HG03097 (cell line): ENCODE data around the gene PTGDS.

ENCODE experiments used
- ATAC-seq: cut with Tn5 transposase; IDR thresholded peaks from one replicate; pipeline ENCODE4 v1.9.1; 2021; ENCODE audit not compliant: unreplicated experiment, low FRiP score

Gene PTGDS

DNA sequence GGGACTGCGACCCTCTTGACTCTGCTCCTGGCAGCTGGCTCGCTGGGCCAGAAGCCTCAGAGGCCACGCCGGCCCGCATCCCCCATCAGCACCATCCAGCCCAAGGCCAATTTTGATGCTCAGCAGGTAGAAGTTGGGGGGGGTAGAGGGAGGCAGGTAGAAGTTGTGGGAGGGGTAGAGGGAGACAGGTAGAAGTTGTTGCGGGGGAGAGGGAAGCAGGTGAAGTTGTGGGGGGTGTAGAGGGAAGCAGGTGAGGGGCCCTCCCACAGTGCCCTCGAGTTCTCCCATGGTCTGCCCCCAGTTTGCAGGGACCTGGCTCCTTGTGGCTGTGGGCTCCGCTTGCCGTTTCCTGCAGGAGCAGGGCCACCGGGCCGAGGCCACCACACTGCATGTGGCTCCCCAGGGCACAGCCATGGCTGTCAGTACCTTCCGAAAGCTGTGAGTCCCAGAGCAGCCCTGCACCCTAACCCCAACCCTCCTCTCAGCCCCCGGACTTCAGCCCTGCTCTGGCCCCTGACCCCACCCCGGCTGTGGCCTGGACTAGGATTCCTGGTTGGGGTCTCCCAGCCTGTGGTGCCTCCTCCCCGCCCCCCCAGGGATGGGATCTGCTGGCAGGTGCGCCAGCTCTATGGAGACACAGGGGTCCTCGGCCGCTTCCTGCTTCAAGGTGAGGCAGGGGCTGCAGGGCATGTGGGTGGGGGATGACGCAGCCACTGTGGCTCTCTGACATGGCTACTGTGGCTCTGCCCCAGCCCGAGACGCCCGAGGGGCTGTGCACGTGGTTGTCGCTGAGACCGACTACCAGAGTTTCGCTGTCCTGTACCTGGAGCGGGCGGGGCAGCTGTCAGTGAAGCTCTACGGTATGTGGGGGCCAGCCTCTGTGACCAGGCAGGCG lies 31.7 kb upstream of the PTGDS start:
- ATAC-seq, result no peak

DNA sequence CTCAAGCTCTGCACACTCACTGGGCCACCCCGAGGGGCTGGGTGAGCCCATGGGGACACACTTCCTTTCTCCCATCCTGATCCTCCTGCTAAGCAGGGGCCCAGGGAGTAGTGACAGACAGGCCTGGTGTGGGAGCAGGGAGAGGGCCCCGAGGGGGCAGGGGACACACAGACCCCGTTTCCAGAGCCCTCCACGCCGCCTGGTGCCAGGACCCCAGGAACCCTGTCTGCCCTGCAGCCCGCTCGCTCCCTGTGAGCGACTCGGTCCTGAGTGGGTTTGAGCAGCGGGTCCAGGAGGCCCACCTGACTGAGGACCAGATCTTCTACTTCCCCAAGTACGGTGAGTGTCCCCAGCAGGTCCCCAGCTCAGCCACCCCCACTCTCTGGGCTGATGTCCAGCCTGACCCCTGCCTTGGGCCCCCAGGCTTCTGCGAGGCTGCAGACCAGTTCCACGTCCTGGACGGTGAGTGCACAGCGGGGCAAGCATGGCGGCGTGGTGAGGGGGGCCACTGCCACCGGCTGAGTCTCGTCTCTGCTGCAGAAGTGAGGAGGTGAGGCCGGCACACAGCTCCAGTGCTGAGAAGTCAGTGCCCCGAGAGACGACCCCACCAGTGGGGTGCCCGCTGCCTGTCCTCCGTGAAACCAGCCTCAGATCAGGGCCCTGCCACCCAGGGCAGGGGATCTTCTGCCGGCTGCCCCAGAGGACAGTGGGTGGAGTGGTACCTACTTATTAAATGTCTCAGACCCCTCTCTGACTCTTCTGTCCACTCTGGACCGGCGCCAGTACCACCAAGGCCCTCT lies 30.9 kb upstream of the PTGDS start:
- no peak for ATAC-seq

DNA sequence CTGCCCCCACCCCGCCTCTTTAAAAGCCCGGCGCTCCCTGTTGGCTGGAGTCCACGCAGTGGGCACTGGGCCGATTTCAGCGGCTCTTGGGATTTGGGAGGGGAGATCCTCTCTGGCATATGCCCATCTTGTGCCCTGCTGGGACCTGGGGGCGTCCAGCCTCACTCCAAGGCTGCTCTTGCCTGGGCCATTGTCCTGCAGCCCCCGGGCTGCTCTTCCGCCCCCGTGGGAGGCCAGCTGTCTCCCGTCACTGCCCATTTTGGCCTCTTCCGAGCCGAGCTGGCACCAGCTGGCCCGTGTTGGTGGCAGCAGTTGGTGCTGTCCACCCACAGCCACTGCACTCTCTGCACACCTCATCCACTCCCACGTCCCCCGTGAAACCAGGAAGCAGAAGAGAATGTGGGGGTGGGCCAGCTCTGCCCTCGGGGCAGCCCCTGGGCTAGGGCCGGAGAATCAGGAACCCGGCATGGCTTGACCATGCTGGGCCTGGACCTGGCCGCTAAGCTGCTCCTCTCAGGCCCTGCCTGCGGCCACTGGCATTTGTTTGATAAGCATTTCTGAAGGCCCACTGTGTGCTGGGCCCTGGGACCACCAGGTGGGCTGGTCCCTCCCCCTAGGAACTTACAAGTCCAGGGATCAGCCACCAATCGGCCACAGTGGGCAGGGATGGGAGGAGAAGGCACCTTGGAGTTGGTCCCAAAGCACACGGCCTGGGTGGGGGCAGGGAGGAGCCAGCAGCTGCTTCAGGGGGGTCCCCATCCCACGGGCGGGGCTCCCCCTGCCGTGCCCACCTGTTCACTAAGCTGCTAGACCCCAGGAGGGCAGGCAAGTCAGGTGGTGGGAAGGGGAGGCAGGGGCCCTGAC lies 30.0 kb upstream of the PTGDS start:
- no peak for ATAC-seq

DNA sequence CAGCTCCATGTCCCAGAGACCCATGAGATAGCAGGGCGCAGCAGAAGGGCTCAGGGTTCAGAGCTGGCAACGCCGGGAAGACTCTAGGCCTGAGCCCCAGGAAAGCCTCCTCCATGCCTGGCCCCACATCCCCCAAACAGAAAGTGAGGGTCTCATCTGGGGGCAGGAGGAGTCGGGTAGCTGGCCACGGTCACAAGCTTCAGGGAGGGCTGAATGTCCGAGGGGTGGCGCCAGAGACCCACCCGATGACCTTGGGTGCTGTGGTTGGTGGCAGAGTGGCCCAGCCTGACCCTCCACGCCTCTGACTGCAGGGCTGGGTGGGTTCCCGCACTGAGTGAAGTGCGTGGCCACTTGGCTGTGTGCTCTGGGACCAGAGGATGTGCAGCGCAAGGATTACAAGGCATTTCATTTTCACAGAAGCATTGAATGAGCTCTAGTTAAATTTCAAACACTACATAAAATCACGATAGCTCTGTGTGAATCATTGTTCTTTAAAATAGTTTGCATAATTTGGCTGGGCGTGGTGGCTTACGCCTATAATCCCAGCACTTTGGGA lies 29.3 kb upstream of the PTGDS start:
- ATAC-seq, result no peak

DNA sequence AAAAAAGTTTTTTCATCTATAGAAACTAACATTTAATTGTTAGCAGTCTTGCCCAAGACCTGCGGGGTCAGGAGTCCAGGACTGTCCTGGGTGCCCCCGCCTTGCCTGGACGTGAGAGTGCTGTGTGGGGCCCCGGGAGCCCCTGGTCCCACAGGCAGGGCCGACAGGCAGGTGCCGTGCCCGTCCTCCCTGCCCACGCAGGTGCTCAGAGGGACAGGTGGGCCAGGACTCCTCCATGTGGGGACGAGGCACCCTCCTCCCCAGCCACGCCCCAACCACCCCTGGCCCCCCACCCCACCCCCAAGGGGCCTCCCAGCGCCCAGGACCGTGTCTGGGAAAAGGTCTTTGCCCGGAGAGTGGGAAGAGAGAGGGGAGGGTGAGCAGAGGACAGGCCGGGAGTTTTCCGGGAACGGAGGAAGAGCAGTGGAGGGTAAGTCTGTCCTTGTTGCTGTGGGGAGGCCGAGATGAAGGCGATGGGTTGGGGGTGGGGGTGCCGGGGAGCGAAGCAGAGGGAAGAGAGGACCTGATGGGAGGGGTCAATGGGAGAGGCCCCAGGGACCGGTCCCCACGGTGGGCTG lies 28.0 kb upstream of the PTGDS start:
- no peak for ATAC-seq

DNA sequence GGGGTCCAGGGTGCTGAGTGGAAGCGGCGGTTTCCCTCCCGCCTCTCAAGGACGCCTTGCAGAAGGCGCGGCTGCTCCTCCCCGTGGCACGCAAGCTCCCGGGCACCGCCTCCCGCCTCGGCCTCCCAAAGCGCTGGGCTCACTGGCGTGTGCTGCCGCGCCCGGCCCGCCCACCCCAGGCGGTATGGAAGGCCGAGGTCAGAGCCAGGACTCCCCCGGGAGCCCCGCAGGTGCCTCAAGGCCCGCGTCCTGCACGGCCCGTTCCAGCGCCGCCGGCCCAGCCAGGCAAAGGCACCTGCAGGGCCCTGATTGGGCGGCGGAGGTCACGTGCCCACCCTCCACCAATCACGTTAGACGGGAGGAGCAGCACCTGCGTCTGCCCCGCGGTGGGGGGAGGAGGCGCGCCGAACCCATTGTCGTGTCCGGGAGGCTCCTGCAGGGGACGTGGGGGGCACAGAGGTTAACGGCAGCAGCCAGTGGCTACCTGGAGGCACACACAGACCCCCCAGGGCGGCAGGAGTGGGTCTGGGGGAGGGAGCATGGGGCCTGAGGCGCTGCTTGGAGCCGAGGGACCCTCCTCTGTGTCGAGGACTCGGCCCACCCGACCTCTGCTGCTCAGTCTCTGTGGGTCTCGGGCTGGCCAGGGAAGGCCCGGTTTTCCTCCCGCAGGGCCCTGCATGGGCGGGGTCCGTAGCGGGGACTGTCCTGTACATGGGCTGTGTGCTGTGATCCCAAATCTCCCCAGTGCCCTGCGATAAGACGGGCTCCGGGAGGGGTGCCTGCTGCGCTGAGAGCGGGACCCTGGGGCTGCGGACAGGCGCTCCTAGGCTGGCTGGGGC lies 27.3 kb upstream of the PTGDS start:
- peak; percentile 74 for ATAC-seq

DNA sequence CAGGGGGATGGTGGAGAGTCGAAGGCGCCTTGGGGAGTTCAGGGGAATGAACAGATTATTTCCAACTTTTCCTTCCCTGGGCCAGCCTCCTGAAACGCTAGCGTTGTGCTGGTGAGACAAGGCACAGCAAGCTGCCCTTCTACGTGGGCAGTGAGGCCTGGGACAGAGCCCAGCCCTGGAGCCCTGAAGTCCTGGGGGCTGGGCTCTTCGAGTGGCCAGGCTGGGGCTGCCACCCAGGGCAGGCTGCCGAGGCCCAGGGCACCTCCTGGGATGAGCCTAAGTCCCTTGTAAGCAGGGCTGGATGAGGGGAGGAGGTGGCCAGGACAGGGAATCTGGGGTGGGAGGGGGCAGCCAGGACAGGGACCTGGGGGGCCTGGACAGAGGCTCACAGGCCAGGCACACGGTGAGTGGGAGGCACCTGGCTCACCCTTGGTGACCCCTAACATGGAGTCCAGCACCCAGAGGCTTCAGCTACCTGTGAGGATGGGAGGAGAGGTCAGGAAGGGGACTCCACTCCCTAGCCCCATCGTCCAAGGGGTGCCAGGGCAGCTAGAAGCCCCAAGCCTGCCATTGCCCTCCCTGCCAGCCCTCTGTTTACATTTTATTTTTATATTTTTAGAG lies 26.5 kb upstream of the PTGDS start:
- ATAC-seq, result no peak

DNA sequence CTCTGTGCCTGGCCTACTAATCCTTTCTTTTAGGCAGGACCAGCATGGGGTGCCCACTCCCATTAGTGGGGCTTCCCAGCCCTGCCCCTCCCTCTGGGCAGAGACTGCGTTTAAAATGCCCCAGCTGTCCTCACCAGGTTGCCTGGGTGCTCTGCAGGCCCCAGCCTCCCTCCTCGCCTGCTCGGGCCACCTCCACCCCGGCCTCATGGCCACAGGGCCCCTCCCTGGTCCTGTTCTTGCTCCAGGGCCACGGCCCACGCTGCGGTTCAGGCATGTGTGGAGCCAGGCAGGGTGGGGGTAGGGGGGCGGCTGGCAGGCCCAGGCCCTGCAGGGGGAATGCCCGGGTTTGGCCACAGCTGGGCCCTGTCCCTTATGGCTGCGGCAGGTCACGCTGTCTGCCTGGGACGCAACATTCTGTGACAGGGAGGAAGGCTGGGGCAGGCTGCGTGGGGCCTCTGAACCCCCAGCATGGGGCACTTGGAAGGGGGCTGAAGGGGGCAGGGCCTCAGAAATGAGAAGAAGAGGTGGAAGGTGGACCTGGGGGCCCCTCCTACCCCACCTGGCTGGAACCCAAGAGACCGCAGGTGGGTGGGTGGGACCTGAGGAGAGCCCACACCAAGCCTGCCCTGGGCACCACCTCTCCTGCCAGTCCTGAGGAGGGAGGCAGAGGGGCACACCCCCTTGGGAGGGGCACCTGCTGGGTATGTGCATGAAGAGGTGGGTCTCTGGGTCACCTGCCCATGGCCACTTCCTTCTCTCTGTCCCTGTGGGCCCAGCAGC lies 25.6 kb upstream of the PTGDS start, which contains the start of gene LCN12:
Gene LCN12, plus strand, starts transcription at position 733 of the 780 bp plus-strand sequence. CDS start 55 bp downstream, outside the sequence.
- no peak for ATAC-seq

DNA sequence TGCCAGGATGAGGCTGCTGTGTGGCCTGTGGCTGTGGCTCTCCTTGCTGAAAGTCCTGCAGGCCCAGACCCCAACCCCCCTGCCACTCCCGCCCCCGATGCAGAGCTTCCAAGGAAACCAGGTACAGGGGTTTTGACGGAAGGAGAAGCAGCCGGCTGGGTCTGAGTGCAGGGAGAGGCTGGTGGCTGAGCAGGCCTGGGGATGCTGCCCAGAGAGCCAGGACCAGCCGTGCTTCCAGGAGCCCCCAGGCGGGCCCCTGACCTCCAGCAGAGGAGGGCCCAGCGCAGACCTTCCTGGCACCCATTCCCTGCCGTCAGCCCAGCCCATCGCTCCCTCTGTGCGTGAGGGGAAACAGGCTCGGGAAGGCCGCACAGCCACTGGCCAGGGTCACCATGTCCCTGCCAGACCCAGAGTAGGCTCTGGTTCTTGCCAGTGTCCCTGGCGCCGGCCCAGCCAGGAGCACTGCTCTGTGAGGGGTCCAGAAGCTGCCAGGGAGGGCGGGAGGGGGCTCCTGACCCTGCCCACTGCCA lies 24.9 kb upstream of the PTGDS start:
- ATAC-seq, result no peak

DNA sequence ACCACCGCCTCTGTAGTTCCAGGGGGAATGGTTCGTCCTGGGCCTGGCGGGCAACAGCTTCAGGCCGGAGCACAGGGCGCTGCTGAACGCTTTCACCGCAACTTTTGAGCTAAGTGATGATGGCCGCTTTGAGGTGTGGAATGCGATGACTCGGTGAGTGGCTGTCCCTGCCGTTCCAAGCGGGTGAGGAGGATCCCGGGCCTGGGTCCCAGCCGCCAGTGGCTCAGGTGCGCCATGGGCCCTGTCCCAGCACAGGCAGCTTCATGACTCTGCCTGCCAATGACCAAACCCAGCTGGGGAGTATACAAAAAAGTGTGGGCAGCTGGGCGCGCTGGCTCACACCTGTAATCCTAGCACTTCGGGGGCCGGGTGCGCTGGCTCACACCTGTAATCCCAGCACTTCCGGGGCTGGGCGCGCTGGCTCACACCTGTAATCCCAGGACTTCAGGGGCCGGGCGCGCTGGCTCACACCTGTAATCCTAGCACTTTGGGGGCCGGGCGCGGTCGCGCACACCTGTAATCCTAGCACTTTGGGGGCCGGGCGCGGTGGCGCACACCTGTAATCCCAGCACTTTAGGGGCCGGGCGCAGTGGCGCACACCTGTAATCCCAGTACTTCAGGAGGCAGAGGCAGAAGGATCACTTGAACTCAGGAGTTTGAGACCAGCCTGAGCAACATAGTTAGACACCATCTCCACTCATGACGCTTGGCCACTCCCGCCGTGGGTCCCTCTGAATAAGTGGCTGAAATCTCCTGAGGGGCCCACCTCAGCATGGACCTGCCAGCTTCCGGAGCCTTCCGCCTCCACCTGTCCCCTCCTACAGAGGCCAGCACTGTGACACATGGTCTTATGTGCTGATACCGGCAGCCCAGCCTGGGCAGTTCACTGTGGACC lies 24.2 kb upstream of the PTGDS start:
- no peak for ATAC-seq

DNA sequence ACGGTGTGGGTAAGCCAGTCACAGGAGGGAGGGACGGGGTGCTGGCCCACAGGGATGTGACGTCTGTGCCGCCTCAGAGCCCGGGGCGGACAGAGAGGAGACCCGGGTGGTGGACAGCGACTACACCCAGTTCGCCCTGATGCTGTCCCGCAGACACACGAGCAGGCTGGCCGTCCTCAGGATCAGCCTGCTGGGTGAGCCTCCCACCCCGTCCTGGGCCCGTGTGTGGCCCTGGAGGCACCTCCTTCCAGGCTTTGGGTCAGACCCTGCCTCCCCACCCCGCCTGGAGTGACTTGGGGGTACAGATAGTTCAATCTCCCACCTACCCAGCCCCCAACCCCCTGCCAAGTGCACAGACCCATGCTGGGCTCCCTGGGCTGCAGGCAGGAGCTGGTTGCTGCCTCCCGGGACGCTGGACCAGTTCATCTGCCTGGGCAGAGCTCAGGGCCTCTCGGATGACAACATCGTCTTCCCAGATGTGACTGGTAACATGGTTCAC lies 23.5 kb upstream of the PTGDS start:
- no peak for ATAC-seq

DNA sequence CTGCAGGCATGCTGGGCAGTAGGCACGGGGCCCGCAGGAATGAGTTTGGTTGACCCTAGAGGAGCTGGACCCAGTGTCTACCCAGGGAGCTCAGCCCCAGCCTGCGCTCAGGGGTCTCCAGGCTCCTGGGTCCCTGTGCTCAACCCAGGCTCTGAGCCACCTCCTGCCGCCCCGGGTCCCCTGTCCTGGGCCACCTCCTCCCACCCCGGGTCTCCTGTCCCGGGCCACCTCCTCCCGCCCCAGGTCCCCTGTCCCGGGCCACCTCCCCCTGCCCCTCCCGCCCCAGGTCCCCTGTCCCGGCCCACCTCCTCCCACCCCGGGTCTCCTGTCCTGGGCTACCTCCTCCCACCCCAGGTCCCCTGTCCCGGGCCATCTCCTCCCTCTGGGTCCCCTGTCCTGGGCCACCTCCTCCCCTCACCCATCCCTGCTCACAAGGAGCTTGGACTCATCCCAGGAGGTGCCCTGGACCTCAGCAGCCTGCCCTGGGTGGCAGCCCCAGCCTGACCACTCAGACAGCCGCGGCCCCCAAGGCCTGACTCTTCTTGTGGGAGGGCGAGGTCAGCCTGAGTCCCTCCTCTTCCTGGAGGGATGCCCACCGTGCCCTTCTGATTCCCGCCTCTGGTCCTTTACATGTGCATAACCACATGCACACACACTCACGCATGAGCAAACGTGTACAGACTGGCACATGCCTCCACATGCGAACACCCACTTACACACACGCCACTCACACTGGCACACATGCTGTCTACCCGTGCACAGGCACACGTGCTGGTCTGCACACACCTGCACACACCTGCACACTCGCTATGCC lies 22.8 kb upstream of the PTGDS start:
- no peak for ATAC-seq

DNA sequence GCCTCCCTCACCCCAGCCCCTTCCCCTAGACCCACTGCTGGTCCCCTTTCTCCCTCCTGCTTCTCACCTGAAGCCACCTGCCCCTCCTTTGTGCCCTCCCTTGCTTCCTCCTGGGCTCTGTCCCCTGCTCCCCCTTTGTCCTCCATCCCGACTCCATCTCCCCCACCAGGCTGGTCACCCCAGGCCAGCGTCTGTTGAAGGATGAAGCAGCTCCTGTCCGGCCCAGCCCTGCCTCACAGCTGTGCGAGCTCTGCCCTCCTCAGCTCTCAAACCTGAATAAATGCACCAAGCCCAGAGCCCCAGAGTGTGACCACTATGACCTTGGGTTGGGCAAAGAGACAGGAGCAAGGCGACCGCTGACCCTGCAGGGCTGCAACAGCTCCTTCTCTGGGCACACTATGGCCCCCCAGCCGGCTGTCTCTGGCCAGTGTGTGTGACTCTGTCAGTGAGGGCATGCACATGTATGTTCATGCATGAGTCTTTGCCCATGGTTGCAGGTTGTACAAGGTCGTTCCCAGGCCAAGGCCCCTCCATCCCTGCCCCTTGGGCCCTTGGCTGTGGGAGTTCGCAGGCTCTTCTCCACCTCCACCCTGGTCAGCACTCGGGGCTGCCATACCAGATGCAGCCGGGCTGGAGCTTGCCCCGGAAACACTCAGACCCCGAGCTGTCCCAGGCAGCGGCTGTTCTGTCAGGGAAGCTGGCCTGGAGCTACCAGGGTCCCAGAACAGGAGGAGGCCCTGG lies 21.9 kb upstream of the PTGDS start:
- ATAC-seq, result no peak

DNA sequence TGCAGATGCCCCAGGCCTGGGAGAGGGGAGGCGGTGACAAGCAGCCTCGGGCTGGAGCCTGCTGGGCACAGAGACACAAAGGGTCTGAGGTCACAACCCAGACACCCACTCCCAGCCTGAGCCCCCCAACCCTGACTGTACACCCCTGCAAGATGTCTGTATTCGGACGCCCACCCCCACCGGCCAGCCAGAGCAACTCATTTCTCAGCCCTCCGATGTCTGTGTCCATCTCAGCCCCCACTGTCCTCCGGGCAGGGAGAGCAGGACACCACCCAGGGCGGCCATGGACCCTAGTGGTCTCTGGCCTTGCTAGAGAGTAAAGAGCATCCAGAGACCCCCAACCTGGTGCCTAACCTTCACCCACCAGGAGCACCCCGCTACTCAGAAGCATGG lies 21.4 kb upstream of the PTGDS start:
- ATAC-seq, result no peak

DNA sequence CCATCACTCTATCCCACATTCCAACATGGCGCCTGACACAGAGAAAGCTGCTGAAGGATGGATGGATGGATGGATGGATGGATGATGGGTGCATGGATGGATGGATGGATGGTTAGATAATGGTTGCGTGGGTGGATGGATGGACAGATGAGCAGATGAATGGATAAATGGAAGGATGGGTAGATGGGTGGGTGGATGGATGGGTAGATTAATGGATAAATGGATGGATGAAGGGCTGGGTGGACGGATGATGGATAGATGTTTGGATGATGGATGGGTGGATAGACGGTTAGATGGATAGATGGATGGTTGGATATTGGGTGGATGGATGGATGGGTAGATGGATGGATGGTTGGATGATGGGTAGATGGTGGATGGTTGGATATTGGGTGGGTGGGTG lies 20.7 kb upstream of the PTGDS start:
- ATAC-seq, result no peak
